GM21825 (cell line): ENCODE measurements around the gene DOC2A.
"Not testable (repeated sequence)": the region's sequence is repeated elsewhere in the genome, so short reads cannot be mapped to it uniquely, and the experiment has no call there.

Experiments
- ATAC-seq: cut with Tn5 transposase; IDR thresholded peaks from one replicate; pipeline ENCODE4 v1.9.1; 2021; ENCODE audit warnings: mild to moderate bottlenecking, moderate library complexity; ENCODE audit not compliant: unreplicated experiment

The DOC2A gene

GRCh38 chr16:30027588-30028437, 17.0 kb upstream of the DOC2A start:
- no peak for ATAC-seq

DNA sequence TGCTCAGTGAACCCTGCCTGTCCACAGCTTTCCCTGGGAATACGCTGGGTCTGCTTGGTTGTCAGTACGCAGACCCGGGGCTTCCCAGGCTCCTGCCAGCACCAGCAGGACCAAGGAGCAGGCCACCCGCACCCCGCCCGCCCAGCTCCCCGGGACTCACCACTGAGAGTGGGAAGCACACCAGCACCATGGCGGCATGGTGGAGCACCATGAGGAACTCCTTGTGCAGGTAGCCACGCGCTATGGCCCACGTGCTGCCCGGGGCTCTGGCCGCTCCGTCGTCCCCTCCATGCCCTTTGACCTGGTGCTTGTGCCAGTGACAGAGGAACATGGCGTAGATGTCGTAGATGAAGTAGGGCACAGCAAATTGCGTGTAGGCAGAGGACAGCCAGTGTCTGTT, 15.6 kb upstream of the DOC2A start:
- no peak for ATAC-seq

DNA sequence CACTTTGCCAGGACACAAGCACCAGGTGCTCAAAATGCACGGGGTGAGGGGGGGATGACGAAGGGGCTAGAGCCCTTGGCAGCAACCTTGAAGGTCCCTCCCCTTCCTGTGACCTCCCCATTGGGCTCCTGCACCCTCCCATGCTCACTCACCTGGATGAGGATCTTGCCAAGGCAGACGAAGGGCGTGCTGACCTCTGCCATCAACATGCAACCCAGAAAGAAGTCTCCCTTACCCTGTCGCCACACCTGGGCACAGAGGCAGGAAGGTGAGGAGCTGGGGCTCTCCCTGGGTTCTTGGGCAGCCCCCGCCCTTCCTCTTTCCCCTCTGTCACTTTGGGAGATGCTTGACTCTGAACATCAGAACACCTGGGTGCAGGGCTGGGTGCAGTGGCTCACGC, 14.7 kb upstream of the DOC2A start:
- ATAC-seq: no peak

GRCh38 chr16:30025156-30025555, 14.3 kb upstream of the DOC2A start:
- no peak for ATAC-seq

GRCh38 chr16:30024451-30024850, 13.6 kb upstream of the DOC2A start:
- no peak for ATAC-seq

GRCh38 chr16:30023586-30023985, 12.8 kb upstream of the DOC2A start:
- no peak for ATAC-seq

- ATAC-seq: no peak
Observed at GRCh38 chr16:30022887-30023286, 12.1 kb upstream of the DOC2A start, which contains the start of gene C16orf92. C16orf92 (plus strand) TSS chr16:30023198; CDS start chr16:30023341, 143 bp downstream.

DNA sequence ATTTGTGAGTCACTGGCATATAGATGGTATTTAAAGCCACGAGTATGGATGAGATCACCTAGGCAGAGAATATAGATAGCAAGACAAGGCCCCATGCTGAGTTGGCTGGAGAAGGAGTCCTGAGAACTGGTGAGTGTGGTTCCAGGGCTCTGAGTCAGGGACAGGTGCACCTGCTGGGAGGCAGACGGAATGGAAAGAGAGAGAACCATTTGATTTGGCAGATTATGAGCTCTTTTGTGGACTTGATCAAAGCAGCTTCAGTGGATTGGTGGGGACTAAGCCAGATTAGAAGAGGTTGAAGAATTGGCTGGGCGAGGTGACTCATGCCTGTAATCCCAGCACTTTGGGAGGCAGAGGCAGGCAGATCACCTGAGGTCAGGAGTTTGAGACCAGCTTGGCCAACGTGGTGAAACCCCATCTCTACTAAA, 7.9 kb upstream of the DOC2A start:
- no peak for ATAC-seq

GRCh38 chr16:30017937-30018336, 7.1 kb upstream of the DOC2A start:
- not testable (repeated sequence) for ATAC-seq

GRCh38 chr16:30017277-30017656, 6.4 kb upstream of the DOC2A start:
- ATAC-seq: no peak

DNA sequence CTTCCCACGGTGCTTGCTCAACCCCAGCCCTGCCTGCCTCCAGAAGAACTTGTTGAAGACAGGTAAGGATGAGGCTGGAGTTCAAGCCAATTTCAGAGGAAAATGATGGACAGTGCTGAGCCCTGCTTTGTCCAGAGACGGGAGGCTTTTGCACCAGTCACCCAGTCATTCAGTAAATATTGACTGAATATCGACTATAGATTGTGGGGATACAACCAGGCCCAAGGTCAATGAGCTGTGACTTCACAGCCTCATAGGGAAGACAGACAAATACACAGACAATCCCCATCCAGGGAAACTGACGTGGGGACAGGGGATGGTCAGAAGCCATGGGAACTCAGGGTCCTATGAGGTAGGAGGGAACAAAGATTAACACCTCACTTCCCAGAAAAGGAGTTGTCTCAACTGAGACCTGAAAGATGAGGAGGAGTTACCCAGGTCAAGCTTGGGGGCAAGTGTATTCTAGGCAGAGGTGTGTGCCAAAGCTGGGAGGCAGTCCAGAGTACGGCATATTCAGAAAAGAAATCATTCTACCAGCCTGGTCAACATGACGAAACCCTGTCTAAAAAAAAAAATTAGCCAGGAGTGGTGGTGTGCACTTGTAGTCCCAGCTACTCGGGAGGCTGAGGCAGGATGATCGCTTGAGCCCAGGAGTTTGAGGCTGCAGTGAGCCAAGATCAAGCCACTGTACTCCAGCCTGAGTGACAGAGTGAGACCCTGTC, 5.9 kb upstream of the DOC2A start:
- ATAC-seq: no peak

DNA sequence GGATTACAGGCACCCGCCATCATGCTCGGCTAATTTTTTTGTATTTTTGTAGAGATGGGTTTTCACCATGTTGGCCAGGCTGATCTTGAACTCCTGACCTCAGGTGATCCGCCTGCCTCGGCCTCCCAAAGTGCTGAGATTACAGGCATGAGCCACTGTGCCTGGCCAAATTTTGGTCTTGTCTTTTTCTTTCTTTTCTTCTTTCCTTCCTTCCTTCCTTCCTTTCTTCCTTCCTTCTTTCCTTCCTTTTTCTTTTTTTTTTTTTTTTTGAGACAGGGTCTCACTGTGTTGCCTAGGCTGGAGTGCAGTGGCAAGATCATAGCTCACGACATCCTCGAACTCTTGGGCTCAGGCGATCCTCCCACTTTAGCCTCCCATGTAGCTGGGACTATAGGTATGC, 4.6 kb upstream of the DOC2A start:
- not testable (repeated sequence) for ATAC-seq

DNA sequence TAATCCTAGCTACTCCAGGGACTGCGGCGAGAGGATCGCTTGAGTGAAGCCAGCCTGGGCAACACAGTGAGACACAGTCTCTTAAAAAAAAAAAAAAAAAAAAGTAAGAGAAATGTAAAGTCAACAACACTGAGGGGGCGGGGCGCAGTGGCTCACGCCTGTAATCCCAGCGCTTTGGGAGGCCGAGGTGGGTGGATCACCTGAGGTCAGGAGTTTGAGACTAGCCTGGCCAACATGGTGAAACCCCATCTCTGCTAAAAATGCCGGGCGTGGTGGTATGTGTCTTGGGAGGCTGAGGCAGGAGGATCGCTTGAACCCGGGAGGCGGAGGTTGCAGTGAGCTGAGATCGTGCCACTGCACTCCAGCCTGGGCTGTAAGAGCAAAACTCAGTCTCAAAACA, 1.8 kb upstream of the DOC2A start:
- not testable (repeated sequence) for ATAC-seq

DNA sequence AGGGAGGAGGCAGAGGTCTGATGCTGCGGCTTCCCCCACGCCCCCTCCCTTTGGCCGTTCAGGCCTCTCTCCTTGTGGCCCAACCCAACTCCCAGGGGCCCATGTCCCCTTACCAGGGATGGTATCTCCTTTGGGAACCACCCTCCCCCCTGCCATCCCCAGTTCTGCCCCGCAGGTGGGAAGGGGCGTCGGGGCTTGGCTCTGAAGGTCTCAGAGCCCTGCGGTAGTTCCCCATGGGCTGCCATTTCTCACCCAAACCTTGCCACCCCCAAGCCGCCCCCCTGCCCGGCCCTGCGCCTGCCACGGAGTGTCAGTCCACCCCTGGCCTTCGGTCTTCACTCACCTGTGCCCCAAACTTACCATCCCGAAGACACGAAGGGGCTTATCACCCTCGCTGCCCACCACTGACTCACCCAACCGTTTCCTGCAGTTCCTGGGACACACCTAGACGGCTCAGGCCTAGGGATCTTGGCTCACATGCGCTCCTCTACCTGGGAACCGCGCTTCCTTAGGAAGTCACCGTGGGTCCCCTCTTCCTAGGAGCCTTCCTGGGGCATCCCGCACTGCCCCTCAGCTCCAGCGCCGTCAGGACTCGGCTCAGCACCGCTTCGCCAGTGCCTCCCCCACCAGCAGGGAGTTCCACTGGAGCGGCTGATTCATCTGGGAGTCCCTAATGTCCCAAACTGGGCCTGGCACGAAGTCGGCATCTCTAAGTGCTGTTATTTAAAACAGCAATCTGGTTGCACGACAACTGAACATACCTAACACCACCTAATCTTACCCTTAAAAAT, 1.1 kb upstream of the DOC2A start:
- ATAC-seq: no peak

DNA sequence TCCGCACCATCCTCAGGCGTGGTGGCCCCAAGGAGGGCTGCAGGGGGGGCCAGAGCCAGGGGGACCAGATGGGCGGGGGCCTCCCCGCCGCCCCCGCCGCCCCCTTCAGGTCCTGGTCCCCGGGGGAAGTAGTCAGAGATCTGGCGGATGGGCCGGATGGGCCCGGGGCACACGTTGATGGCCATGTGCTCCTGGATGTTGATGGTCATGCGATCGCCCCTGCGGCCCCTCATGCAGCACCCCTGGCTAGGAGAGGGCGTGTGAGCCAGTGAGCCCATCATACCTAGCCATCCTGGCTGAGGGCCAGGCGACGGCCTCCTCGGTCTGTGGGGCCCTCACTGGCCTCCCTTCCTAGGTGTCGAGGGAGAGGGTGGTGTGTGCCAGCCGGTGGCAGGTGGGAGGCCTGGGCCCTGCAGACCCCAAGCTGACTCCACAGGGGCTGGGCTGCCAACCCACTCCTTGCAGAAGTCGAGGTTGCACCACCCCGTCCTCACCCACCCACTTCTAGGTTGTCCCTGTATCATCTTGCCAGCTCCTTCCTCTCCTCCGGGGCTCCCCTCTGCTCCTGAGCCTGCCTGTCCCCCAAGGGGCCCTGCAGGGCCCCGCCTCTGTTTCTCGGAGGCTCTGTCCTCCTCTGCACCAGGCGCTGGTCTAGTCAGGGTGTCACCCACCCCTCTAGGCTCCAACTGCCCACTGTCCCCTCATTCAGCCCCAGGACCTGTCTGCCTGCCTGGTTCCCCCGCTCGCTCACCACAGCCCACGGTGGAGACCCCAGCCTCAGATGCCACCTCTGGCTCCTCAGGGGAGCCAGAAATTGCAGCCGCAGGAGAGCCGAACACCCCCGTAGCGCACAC, 610 bp downstream of the DOC2A start:
- no peak for ATAC-seq

GRCh38 chr16:30009085-30009862, 1.6 kb downstream of the DOC2A start:
- no peak for ATAC-seq

- ATAC-seq: no peak
Observed at GRCh38 chr16:30007378-30007895, 3.4 kb downstream of the DOC2A start.

- ATAC-seq: no peak
Observed at GRCh38 chr16:30006659-30007377, 4.0 kb downstream of the DOC2A start.

GRCh38 chr16:30006095-30006473, 4.7 kb downstream of the DOC2A start:
- ATAC-seq: no peak
